Retinal pigment epithelial cell (primary cell): Measurements from ENCODE around the gene GNA12.

Experiments used
- DNase-seq: peaks from one replicate; pipeline ENCODE4 v3.0.0-alpha.2; 2010; ENCODE audit warnings: low read depth
- H3K4me3 ChIP-seq: 2 replicates; pipeline ENCODE4 v1.5.1; 2011; ENCODE audit warnings: mild to moderate bottlenecking, low read length, control low read depth, moderate library complexity
- CTCF ChIP-seq: conservative IDR thresholded peaks from 2 replicates; pipeline ENCODE4 v1.5.1; 2011; ENCODE audit warnings: low read depth, low read length, control low read depth, inconsistent platforms

Gene GNA12

GRCh38 chr7:2782121-2782520 lies 62.0 kb downstream of the GNA12 start:
- H3K4me3 ChIP-seq = no peak overlapping the region
- TF ChIP-seq CTCF = no peak
- no peak for DNase-seq

DNA sequence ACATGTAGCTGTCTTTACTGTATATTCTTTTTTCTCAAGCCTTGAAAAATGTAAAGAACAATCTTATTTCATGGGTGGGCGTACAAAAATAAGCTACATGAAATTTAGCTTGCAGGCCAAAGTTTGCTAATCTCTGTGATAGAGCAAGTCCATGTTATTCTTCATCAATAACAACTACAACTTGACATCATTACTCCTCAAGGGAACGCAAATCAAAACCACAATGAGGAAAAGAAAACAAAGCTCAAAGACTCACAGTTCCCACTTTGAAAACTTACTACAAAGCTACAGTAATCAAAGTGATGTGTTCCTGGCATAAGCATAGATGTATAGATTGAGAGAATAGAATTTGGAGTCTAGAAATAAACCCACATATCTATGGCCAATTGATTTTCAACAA lies 62.5 kb downstream of the GNA12 start:
- H3K4me3 ChIP-seq = no peak overlapping the region
- no peak for DNase-seq
- TF ChIP-seq CTCF = no peak

DNA sequence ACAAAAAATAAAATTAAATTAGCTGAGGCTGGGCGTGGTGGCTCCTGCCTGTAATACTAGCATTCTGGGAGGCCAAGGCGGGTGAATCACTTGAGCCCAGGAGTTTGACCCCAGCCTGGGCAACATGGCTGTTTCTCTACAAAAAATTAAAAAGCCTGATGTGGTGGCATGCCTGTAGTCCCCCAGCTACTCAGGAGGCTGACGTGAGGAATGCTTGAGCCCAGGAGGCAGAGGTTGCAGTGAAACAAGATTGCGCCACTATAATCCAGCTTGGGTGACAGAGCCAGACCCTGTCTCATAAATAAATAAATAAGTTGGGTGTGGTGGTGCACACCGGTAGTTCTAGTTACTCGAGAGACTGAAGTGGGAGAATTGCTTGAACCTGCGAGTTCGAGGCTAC lies 65.1 kb downstream of the GNA12 start:
- H3K4me3 ChIP-seq = no peak overlapping the region
- DNase-seq = no peak
- no peak for TF ChIP-seq CTCF

- H3K4me3 ChIP-seq = no peak overlapping the region
- no peak for DNase-seq
- no peak for TF ChIP-seq CTCF
Measured at GRCh38 chr7:2777898-2778535, 66.1 kb downstream of the GNA12 start.

DNA sequence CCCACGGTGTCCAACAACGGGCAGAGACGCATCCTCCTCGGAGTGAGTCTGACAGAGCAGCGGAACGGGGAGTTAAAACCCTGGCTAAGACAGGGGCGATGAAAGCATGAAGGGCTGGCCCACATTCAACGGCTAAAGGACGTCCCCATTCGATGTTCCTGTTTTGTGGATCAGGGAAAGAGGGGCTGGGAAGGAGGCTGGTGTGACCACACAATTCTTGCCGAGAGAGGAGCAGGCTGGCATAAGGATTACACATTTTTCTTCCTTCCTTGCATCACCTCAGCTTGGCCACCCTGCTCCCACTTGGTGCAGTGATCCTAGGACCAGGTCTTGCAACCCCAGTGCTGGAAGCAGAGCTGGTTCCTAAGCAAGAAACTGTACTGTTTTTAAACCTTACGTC lies 67.7 kb downstream of the GNA12 start:
- DNase-seq = no peak
- no peak for TF ChIP-seq CTCF
- H3K4me3 ChIP-seq = no peak overlapping the region

DNA sequence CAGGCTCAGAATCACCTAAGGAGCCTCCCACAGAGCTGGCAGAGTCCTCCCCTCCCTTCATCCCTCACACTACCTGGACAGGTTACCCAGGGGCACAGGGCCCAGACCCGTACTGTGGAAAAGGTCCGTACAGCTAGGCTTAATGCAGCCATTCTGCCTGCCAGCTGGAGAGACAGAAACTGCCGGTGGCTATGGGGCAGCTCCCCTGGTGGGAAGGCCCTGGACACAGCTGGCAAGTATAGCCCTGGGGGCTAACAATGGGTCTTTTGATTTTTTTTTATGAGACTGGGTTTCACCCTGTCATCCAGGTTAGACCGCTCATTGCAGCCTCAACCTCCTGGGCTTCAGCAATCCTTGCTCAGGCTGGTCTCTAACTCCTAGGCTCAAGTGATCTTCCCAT lies 68.3 kb downstream of the GNA12 start:
- H3K4me3 ChIP-seq = no peak overlapping the region
- no peak for TF ChIP-seq CTCF
- no peak for DNase-seq

DNA sequence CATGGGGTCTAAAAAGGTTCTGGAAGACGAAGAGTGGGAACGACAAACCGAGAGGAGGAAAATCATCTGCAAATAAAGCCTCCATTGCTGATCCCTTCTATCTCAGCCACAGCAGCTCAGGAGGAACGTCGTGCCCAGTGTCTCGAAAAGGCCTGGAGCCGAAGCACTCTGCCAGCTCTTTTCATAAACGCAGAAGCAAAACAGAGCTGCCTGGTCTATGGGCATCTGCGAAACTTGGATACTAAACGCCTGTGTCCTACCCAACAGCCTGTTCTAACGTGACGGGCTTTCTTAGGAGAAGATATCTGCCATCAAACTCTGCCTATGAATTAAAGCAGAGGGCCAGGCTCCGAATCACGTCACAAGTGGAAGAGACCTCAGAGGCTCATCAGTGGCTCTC lies 68.7 kb downstream of the GNA12 start:
- no peak overlapping the region for H3K4me3 ChIP-seq
- no peak for TF ChIP-seq CTCF
- DNase-seq = no peak
